DOHH2 (cell line): ENCODE measurements around the gene SLC2A6.

ENCODE experiments used
- H3F3A ChIP-seq: fragments of 200-600 bp; sonication (generic), shearing (Covaris generic); 2 replicates; pipeline ENCODE4 v1.6.0; 2016; ENCODE audit warnings: antibody characterized with exemption, mild to moderate bottlenecking; ENCODE audit not compliant: control insufficient read depth, insufficient read depth
- H3K27ac ChIP-seq: fragments of 200-600 bp; sonication (generic); 2 replicates; pipeline ENCODE4 v1.5.1; 2014; ENCODE audit warnings: low read depth, mild to moderate bottlenecking, low read length, moderate library complexity
- H3K27me3 ChIP-seq: fragments of 200-600 bp; sonication (generic); 2 replicates; pipeline ENCODE4 v1.6.1; 2014; ENCODE audit warnings: mild to moderate bottlenecking, low read length, mixed read lengths; ENCODE audit not compliant: control insufficient read depth
- H3K36me3 ChIP-seq: fragments of 200-600 bp; sonication (generic); 2 replicates; pipeline ENCODE4 v1.6.1; 2014; ENCODE audit warnings: mild to moderate bottlenecking, low read length, moderate library complexity, mixed read lengths; ENCODE audit not compliant: control insufficient read depth
- H3K4me1 ChIP-seq: fragments of 200-600 bp; sonication (generic); 2 replicates; pipeline ENCODE4 v1.6.1; 2014; ENCODE audit warnings: mild to moderate bottlenecking, low read length, mixed read lengths; ENCODE audit not compliant: control insufficient read depth
- H3K4me2 ChIP-seq: fragments of 200-600 bp; sonication (generic); 2 replicates; pipeline ENCODE4 v1.6.0; 2014; ENCODE audit warnings: mild to moderate bottlenecking, low read length, moderate library complexity
- H3K4me3 ChIP-seq: fragments of 200-600 bp; sonication (generic); 2 replicates; pipeline ENCODE4 v1.5.1; 2014; ENCODE audit warnings: mild to moderate bottlenecking, low read length, mixed read lengths
- H3K79me2 ChIP-seq: fragments of 200-600 bp; sonication (generic); 2 replicates; pipeline ENCODE4 v1.6.1; 2014; ENCODE audit warnings: mild to moderate bottlenecking, low read length, mixed read lengths; ENCODE audit not compliant: control insufficient read depth
- H3K9me2 ChIP-seq: fragments of 200-600 bp; sonication (generic); replicated peaks from 2 replicates; pipeline ENCODE4 v1.6.1; 2014; ENCODE audit warnings: mild to moderate bottlenecking, low read length, mixed read lengths; ENCODE audit not compliant: control insufficient read depth
- H3K9me3 ChIP-seq: fragments of 200-600 bp; sonication (generic); 2 replicates; pipeline ENCODE4 v1.6.1; 2014; ENCODE audit warnings: antibody characterized with exemption, low read length, mixed read lengths; ENCODE audit not compliant: control insufficient read depth, insufficient read depth
- H4K20me1 ChIP-seq: fragments of 200-600 bp; sonication (generic); 2 replicates; pipeline ENCODE4 v1.6.0; 2014; ENCODE audit warnings: low read depth, mild to moderate bottlenecking, antibody characterized with exemption, low read length, moderate library complexity; ENCODE audit not compliant: control insufficient read depth, insufficient read depth
- EZH2phosphoT487 ChIP-seq: fragments of 200-600 bp; sonication (generic); IDR thresholded peaks from 2 replicates; pipeline ENCODE4 v1.6.1; 2017; ENCODE audit warnings: borderline replicate concordance, mild to moderate bottlenecking, antibody characterized with exemption, low read length, moderate library complexity, mixed read lengths
- TF ChIP-seq, protein P1 (sequence below): fragments of 200-600 bp; sonication (generic); IDR thresholded peaks from one replicate; pipeline ENCODE4 v1.5.1; 2014; ENCODE audit warnings: antibody characterized with exemption, mild to moderate bottlenecking, low read depth, low read length; ENCODE audit not compliant: poor library complexity, severe bottlenecking

Gene SLC2A6

DNA sequence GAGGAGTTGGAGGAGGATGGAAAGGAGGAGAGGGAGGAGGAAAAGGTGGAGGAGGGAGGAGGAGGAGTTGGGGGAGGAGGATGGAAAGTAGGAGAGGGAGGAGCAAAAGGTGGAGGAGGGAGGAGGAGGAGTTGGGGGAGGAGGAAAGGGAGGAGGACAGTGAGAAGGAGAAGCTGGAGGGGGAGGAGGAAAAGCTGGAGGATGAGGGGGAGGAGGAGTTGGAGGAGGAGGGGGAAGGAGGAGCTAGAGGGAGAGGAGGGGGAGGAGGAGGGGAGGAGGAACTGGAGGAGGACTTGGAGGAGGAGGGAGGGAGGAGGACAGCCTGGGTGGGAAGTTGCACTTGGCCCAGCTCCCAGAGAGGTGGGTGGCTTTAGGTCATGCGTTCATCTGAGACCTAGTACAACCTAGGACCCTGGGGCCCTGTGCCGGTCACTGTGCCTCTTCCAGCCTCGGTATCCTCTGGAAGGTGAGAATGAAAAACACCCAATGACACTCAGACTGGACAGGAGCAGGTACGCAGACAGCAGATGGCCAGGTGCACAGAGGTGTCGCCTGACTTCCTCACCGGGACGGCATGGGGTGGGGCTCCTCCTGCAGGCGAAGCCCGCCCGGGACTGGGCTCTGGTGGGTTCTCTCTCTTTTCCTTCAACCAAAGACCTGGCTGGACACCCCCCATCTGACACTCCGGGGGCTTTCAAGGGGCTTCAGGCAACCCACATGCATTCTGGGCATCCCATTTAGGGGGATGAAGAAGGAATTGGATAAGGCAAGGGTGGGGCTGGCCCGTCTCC, 12.2 kb upstream of the SLC2A6 start:
- Histone ChIP-seq H3K79me2 (no peaks in the 10 kb centered on the region), H3K4me3 (no peak overlapping the region), H3K36me3 (no peaks in the 10 kb centered on the region), H3K4me2 (no peak overlapping the region), H3K27ac (no peak overlapping the region), H3K9me2 (no peaks in the 10 kb centered on the region), H3K4me1 (peaks cover 3% of the 10 kb centered on the region), H3F3A (no peaks in the 10 kb centered on the region), H3K9me3 (no peaks in the 10 kb centered on the region), H3K27me3 (peaks cover 7% of the 10 kb centered on the region; the same call in 1 of the 2 replicates), H4K20me1 (no peaks in the 10 kb centered on the region)
- TF ChIP-seq, protein P1, sequence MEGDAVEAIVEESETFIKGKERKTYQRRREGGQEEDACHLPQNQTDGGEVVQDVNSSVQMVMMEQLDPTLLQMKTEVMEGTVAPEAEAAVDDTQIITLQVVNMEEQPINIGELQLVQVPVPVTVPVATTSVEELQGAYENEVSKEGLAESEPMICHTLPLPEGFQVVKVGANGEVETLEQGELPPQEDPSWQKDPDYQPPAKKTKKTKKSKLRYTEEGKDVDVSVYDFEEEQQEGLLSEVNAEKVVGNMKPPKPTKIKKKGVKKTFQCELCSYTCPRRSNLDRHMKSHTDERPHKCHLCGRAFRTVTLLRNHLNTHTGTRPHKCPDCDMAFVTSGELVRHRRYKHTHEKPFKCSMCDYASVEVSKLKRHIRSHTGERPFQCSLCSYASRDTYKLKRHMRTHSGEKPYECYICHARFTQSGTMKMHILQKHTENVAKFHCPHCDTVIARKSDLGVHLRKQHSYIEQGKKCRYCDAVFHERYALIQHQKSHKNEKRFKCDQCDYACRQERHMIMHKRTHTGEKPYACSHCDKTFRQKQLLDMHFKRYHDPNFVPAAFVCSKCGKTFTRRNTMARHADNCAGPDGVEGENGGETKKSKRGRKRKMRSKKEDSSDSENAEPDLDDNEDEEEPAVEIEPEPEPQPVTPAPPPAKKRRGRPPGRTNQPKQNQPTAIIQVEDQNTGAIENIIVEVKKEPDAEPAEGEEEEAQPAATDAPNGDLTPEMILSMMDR: no peak
- no peak for TF ChIP-seq EZH2phosphoT487

DNA sequence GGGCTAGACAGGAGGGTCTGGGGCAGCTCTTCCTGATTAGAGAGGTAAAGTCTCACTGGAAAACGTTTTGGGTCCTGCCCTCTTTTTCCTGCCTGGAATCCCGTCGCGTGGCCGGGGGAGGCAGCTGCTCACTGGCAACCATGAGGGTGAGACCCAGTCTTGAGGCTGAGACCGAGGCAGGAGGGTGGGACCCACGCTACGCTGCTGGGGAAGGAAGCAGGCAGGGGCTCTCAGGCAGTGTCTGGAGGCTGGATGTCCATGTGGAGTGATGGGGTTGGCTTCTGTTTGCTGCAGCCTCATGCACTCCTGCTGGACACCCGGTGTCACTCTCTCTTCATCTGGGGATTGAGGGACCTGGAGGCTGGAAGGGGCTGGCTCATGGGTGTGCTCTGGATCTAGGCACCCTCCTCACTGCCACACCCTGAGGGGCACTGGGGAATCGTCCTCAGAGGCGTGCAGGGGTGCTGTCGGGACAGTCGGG, 11.3 kb upstream of the SLC2A6 start:
- Histone ChIP-seq H3K4me2 (no peak overlapping the region), H3K9me3 (no peaks in the 10 kb centered on the region), H3K27me3 (peaks cover 7% of the 10 kb centered on the region; the same call in 1 of the 2 replicates), H3K36me3 (no peaks in the 10 kb centered on the region), H3K9me2 (no peaks in the 10 kb centered on the region), H3K27ac (no peak overlapping the region), H3K79me2 (no peaks in the 10 kb centered on the region), H3K4me3 (no peak overlapping the region), H3F3A (no peaks in the 10 kb centered on the region), H3K4me1 (peaks cover 7% of the 10 kb centered on the region), H4K20me1 (no peaks in the 10 kb centered on the region)
- TF ChIP-seq, protein P1: no peak
- TF ChIP-seq EZH2phosphoT487: no peak

DNA sequence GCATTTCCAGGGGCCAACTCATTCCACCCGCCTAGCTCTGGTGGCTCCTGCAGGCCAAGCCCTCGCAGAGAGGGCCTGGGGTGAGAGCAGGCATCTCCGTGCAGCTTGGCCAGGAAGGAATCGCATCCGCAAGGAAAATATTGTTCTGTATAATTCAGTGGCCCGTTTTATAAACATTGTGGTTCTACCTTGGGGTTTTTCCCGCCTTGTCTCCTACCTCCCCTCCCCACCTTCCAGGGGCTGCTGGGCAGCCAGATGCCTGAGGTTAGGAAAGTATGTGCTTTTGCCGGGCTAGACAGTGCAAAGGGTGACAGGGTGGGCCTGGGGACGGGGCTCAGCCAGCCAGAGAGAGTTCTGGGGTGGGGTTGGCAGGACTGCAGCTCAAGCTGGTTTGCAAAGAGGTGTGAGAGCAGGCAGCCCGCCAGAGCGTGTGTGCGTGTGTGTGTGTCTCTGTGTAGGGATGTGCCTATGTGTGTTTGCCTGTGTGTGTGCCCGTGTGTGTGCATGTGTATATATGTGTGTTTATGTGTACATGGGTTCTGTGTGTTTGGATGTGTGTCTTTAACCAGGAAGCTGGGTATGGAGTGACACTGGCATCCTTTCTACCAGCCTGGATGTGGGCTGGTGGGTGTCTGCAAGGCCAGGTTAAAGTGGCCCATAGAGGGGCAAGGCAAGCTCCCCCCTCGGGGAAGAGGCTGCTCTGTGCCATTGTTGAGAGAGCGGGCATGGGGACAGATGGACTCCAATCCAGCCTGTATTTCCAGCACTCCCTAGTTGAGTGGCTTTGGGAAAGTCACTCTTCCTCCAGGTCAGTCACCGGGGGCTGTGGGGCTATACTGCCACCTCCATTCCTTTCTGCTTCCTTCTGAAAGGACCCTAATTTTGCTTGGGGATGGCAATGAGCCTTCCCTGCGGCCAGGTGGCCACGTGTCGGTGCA, 10.6 kb upstream of the SLC2A6 start:
- no peaks in the 10 kb centered on the region for H3K79me2 ChIP-seq
- H3K27me3 ChIP-seq: peaks cover 8% of the 10 kb centered on the region; the same call in 1 of the 2 replicates
- TF ChIP-seq EZH2phosphoT487: no peak
- TF ChIP-seq, protein P1: no peak
- H3K9me3 ChIP-seq: no peaks in the 10 kb centered on the region
- no peaks in the 10 kb centered on the region for H3K36me3 ChIP-seq
- no peak overlapping the region for H3K4me2 ChIP-seq
- H3K4me3 ChIP-seq: no peak overlapping the region
- H3F3A ChIP-seq: no peaks in the 10 kb centered on the region
- H3K9me2 ChIP-seq: no peaks in the 10 kb centered on the region
- H4K20me1 ChIP-seq: no peaks in the 10 kb centered on the region
- H3K27ac ChIP-seq: no peak overlapping the region
- H3K4me1 ChIP-seq: peaks cover 7% of the 10 kb centered on the region
